ENCODE data around the gene ZNF829.

The ZNF829 gene

DNA sequence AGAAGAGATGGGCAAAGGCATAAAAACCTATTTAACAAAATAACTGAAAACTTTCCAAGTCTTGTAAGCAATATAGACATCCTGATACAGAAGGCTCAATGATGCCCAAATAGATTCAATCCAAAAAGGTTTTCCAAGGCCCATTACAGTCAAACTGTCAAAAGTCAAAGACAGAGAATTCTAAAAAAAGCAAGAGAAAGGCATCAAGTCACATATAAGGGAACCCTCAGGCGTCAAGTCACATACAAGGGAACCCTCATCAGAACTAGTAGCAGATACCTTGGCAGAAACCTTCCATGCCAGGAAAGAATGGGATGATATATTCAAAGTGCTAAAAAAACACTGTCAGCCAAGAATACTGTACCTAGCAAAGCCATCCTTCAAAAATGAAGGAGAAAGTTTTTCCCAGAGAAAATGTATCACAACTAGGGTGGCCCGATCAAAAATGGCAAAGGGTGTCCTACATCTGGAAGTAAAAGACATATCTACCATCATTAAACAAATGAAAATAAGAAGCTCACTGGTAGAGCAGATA is 21.2 kb downstream of the ZNF829 start:
- DNase-seq (ENCODE audit: low spot score) (no peak), ATAC-seq (ENCODE audit: low read depth) (no peak)
- TF ChIP-seq, protein P1, sequence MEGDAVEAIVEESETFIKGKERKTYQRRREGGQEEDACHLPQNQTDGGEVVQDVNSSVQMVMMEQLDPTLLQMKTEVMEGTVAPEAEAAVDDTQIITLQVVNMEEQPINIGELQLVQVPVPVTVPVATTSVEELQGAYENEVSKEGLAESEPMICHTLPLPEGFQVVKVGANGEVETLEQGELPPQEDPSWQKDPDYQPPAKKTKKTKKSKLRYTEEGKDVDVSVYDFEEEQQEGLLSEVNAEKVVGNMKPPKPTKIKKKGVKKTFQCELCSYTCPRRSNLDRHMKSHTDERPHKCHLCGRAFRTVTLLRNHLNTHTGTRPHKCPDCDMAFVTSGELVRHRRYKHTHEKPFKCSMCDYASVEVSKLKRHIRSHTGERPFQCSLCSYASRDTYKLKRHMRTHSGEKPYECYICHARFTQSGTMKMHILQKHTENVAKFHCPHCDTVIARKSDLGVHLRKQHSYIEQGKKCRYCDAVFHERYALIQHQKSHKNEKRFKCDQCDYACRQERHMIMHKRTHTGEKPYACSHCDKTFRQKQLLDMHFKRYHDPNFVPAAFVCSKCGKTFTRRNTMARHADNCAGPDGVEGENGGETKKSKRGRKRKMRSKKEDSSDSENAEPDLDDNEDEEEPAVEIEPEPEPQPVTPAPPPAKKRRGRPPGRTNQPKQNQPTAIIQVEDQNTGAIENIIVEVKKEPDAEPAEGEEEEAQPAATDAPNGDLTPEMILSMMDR (IDR thresholded peaks at IDR 0.05; ENCODE audit: poor library complexity, severe bottlenecking): no peak
- Histone ChIP-seq H3K27me3 (ENCODE audit: insufficient read depth, poor library complexity, severe bottlenecking) (no peaks in the 10 kb centered on the region), H3K36me3 (ENCODE audit: low read depth) (peaks cover 89% of the 10 kb centered on the region), H3K9me3 (ENCODE audit: severe bottlenecking) (peaks cover 65% of the 10 kb centered on the region), H3K4me3 (ENCODE audit: severe bottlenecking) (no peak overlapping the region), H3K27ac (ENCODE audit: poor library complexity, severe bottlenecking) (no peak overlapping the region), H3K4me1 (ENCODE audit: insufficient read depth, poor library complexity, severe bottlenecking) (no peaks in the 10 kb centered on the region)

- H3K36me3 ChIP-seq (ENCODE audit: low read depth): peaks cover 66% of the 10 kb centered on the region
Measured at GRCh38 chr19:36891768-36892357, 24.2 kb downstream of the ZNF829 start.

DNA sequence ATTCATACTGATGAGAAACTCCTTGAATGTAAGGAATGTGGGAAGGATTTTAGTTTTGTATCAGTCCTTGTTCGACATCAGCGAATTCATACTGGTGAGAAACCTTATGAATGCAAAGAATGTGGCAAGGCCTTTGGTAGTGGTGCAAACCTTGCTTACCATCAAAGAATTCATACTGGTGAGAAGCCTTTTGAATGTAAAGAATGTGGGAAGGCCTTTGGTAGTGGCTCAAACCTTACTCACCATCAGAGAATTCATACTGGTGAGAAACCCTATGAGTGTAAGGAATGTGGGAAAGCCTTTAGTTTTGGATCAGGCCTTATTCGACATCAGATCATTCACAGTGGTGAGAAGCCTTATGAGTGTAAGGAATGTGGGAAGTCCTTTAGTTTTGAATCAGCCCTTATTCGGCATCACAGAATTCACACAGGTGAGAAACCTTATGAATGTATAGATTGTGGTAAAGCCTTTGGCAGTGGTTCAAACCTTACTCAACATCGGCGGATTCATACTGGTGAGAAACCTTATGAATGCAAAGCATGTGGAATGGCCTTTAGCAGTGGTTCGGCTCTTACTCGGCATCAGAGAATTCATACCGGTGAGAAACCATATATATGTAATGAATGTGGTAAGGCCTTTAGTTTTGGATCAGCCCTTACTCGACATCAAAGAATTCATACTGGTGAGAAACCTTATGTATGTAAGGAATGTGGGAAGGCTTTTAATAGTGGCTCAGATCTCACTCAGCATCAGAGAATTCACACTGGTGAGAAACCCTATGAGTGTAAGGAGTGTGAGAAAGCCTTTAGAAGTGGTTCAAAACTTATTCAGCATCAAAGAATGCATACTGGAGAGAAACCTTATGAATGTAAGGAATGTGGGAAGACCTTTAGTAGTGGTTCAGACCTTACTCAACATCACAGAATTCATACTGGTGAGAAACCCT is 38.8 kb downstream of the ZNF829 start:
- DNase-seq (ENCODE audit: low spot score) (no peak), ATAC-seq (ENCODE audit: low read depth) (no peak)
- peaks cover 14% of the 10 kb centered on the region for H3K36me3 ChIP-seq (ENCODE audit: low read depth)
- TF ChIP-seq, protein P1 (IDR thresholded peaks at IDR 0.05; ENCODE audit: poor library complexity, severe bottlenecking): no peak
- no peaks in the 10 kb centered on the region for H3K27me3 ChIP-seq (ENCODE audit: insufficient read depth, poor library complexity, severe bottlenecking)
- no peak overlapping the region for H3K4me3 ChIP-seq (ENCODE audit: severe bottlenecking)
- H3K27ac ChIP-seq (ENCODE audit: poor library complexity, severe bottlenecking): no peak overlapping the region
- no peaks in the 10 kb centered on the region for H3K4me1 ChIP-seq (ENCODE audit: insufficient read depth, poor library complexity, severe bottlenecking)
- H3K9me3 ChIP-seq (ENCODE audit: severe bottlenecking): peaks cover 40% of the 10 kb centered on the region

More at GRCh38 chr19:36891768-36892357, 24.2 kb downstream of the ZNF829 start:
- DNase-seq (ENCODE audit: low spot score): no peak
- Histone ChIP-seq H3K9me3 (ENCODE audit: severe bottlenecking) (peaks cover 59% of the 10 kb centered on the region), H3K27me3 (ENCODE audit: insufficient read depth, poor library complexity, severe bottlenecking) (no peaks in the 10 kb centered on the region), H3K27ac (ENCODE audit: poor library complexity, severe bottlenecking) (no peak overlapping the region), H3K4me1 (ENCODE audit: insufficient read depth, poor library complexity, severe bottlenecking) (no peaks in the 10 kb centered on the region), H3K4me3 (ENCODE audit: severe bottlenecking) (no peak overlapping the region)
- ATAC-seq (ENCODE audit: low read depth): no peak
- TF ChIP-seq, protein P1 (IDR thresholded peaks at IDR 0.05; ENCODE audit: poor library complexity, severe bottlenecking): no peak

- Histone ChIP-seq H3K9me3 (ENCODE audit: severe bottlenecking) (peaks cover 6% of the 10 kb centered on the region), H3K36me3 (ENCODE audit: low read depth) (peaks cover 29% of the 10 kb centered on the region), H3K4me1 (ENCODE audit: insufficient read depth, poor library complexity, severe bottlenecking) (peaks cover 7% of the 10 kb centered on the region), H3K27me3 (ENCODE audit: insufficient read depth, poor library complexity, severe bottlenecking) (no peaks in the 10 kb centered on the region), H3K27ac (ENCODE audit: poor library complexity, severe bottlenecking) (no peak overlapping the region), H3K4me3 (ENCODE audit: severe bottlenecking) (peak overlapping the region; percentile 73)
- DNase-seq (ENCODE audit: low spot score): no peak
- ATAC-seq (ENCODE audit: low read depth): no peak
- TF ChIP-seq, protein P1 (IDR thresholded peaks at IDR 0.05; ENCODE audit: poor library complexity, severe bottlenecking): no peak
Measured at GRCh38 chr19:36851898-36852297, 64.2 kb downstream of the ZNF829 start.
